ENCODE measurements around the gene F2R. TPM values are rescaled to one million over a fixed set of nuclear protein-coding genes. Genes with fewer than 3 reads are reported as not detected.

Gene F2R
- total and polyA plus RNA-seq, 2 of the 4 experiments (the other 2 are of a cell fraction): 85.7 to 147 TPM

GRCh38 chr5:76732405-76733048 lies 16.6 kb downstream of the F2R start:
- H4K20me1 ChIP-seq (ENCODE audit: insufficient read depth, low read length): peaks cover 33% of the 10 kb centered on the region; the same call in 1 of the 2 replicates
- no peak overlapping the region for H3K9ac ChIP-seq (ENCODE audit: low read depth, low read length)
- H3K4ac ChIP-seq (ENCODE audit: low read depth, low read length): no peak overlapping the region
- in situ Hi-C loops (cut with MboI; ENCODE audit: low sequenced_read_pairs) (no loop called here), intact Hi-C loops (cut with micrococcal nuclease) (no loop called here), dilution Hi-C loops (cut with HindIII; ENCODE audit: low sequenced_read_pairs, unreplicated experiment) (no loop called here)
- 96% methylated on average over 14 of the region's 15 CpGs; no CpG with 5 or more reads in 1 of the 2 experiments for WGBS, 2 experiments (ENCODE audit: extremely low coverage in 2 of 2, insufficient read length in 1 of 2)
- no peak overlapping the region for H3K4me2 ChIP-seq (ENCODE audit: low read depth, low read length)
- H3K27ac ChIP-seq (ENCODE audit: insufficient read depth, low read length): no peak overlapping the region
- H2AFZ ChIP-seq (replicated peaks; ENCODE audit: low read length, poor library complexity): no peak overlapping the region
- H4K91ac ChIP-seq (ENCODE audit: insufficient read depth, low read depth, low read length): no peak overlapping the region
- no peak overlapping the region for H2AK9ac ChIP-seq (replicated peaks; ENCODE audit: low read depth, low read length, poor library complexity)
- H2BK15ac ChIP-seq (ENCODE audit: low read depth, low read length): no peak overlapping the region
- no peak for TF ChIP-seq MAFK (IDR thresholded peaks at IDR 0.05; ENCODE audit: low read depth, low read length)
- TF ChIP-seq, protein P1, sequence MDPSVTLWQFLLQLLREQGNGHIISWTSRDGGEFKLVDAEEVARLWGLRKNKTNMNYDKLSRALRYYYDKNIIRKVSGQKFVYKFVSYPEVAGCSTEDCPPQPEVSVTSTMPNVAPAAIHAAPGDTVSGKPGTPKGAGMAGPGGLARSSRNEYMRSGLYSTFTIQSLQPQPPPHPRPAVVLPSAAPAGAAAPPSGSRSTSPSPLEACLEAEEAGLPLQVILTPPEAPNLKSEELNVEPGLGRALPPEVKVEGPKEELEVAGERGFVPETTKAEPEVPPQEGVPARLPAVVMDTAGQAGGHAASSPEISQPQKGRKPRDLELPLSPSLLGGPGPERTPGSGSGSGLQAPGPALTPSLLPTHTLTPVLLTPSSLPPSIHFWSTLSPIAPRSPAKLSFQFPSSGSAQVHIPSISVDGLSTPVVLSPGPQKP (IDR thresholded peaks at IDR 0.05; ENCODE audit: borderline replicate concordance, low read depth, low read length): no peak
- no peak for TF ChIP-seq RAD21 (IDR thresholded peaks at IDR 0.05; ENCODE audit: low read length)
- TF ChIP-seq CEBPB (IDR thresholded peaks at IDR 0.05; ENCODE audit: low read depth, low read length): no peak
- no peak for TF ChIP-seq MAZ (IDR thresholded peaks at IDR 0.05; ENCODE audit: borderline replicate concordance, low read depth, low read length)
- TF ChIP-seq USF2 (IDR thresholded peaks at IDR 0.05; ENCODE audit: low read depth, low read length): no peak
- TF ChIP-seq FOS (IDR thresholded peaks at IDR 0.05; ENCODE audit: low read depth, low read length): no peak
- no peak for TF ChIP-seq POLR2A (IDR thresholded peaks at IDR 0.05; ENCODE audit: low read depth, low read length)
- TF ChIP-seq, protein P2, sequence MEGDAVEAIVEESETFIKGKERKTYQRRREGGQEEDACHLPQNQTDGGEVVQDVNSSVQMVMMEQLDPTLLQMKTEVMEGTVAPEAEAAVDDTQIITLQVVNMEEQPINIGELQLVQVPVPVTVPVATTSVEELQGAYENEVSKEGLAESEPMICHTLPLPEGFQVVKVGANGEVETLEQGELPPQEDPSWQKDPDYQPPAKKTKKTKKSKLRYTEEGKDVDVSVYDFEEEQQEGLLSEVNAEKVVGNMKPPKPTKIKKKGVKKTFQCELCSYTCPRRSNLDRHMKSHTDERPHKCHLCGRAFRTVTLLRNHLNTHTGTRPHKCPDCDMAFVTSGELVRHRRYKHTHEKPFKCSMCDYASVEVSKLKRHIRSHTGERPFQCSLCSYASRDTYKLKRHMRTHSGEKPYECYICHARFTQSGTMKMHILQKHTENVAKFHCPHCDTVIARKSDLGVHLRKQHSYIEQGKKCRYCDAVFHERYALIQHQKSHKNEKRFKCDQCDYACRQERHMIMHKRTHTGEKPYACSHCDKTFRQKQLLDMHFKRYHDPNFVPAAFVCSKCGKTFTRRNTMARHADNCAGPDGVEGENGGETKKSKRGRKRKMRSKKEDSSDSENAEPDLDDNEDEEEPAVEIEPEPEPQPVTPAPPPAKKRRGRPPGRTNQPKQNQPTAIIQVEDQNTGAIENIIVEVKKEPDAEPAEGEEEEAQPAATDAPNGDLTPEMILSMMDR (conservative IDR thresholded peaks at IDR 0.05; ENCODE audit: low read depth, low read length): no peak
- TF ChIP-seq RFX5 (IDR thresholded peaks at IDR 0.05; ENCODE audit: low read depth, low read length): no peak
- no peak for TF ChIP-seq RCOR1 (IDR thresholded peaks at IDR 0.05; ENCODE audit: insufficient replicate concordance, low read length)
- no peak for TF ChIP-seq MXI1 (IDR thresholded peaks at IDR 0.05; ENCODE audit: borderline replicate concordance, low read depth, low read length)
- no peak for TF ChIP-seq BHLHE40 (IDR thresholded peaks at IDR 0.05; ENCODE audit: low read depth, low read length)
- TF ChIP-seq CHD1 (IDR thresholded peaks at IDR 0.05; ENCODE audit: low read depth, low read length): no peak
- no peak for TF ChIP-seq NFE2L2 (IDR thresholded peaks at IDR 0.05; ENCODE audit: low read depth, low read length)
- H3K9me3 ChIP-seq (ENCODE audit: control insufficient read depth, insufficient read depth, low read length): peaks cover 8% of the 10 kb centered on the region
- H3K14ac ChIP-seq (replicated peaks; ENCODE audit: low read depth, low read length): no peak overlapping the region
- no peak overlapping the region for H2BK5ac ChIP-seq (ENCODE audit: low read depth, low read length, poor library complexity, severe bottlenecking)
- H3K4me1 ChIP-seq (ENCODE audit: control insufficient read depth, insufficient read depth, low read length): no peaks in the 10 kb centered on the region
- H2BK20ac ChIP-seq (ENCODE audit: low read depth, low read length): no peak overlapping the region
- no peak overlapping the region for H3K56ac ChIP-seq (ENCODE audit: extremely low read depth, insufficient read depth, low read length)
- no peak overlapping the region for H3K18ac ChIP-seq (ENCODE audit: low read depth, low read length)
- peaks cover 22% of the 10 kb centered on the region for H3K9me1 ChIP-seq (ENCODE audit: insufficient read depth, low read length)
- no peak overlapping the region for H2AK5ac ChIP-seq (ENCODE audit: low read depth, low read length)
- no peaks in the 10 kb centered on the region for H3K27me3 ChIP-seq (ENCODE audit: control insufficient read depth, insufficient read depth, low read length)
- DNase-seq (no peak), ATAC-seq (ENCODE audit: low read depth) (no peak)
- H4K8ac ChIP-seq (ENCODE audit: low read depth in 2 of 2, low read length in 2 of 2): no peak overlapping the region
- H3K79me1 ChIP-seq (ENCODE audit: low read depth in 1 of 2, low read length in 2 of 2): peaks cover 34 to 61% of the 10 kb centered on the region in 2 experiments
- ChIA-PET POLR2A (ENCODE audit: unreplicated experiment) (no interaction called here), CTCF (no interaction called here)
- no peak overlapping the region for H3K4me3 ChIP-seq (ENCODE audit: insufficient read depth, low read depth, low read length)
- peaks cover 33% of the 10 kb centered on the region for H3K36me3 ChIP-seq (ENCODE audit: control insufficient read depth, insufficient read depth, low read length)
- no TSS peak for BruUV-seq (replicated peaks)
- no peak overlapping the region for H2BK120ac ChIP-seq (ENCODE audit: low read depth, low read length)
- no peak overlapping the region for H4K5ac ChIP-seq (ENCODE audit: low read depth, low read length)
- no peak overlapping the region for H3K23ac ChIP-seq (ENCODE audit: low read depth, low read length)

Data from IMR-90 (cell line).